ENCODE measurements around the gene FURIN. TPM values are rescaled to one million over a fixed set of nuclear protein-coding genes. Genes with fewer than 3 reads are reported as not detected.

Gene FURIN
- total RNA-seq, 2 experiments from 2014 or later = 4.9 to 10.3 TPM

DNA sequence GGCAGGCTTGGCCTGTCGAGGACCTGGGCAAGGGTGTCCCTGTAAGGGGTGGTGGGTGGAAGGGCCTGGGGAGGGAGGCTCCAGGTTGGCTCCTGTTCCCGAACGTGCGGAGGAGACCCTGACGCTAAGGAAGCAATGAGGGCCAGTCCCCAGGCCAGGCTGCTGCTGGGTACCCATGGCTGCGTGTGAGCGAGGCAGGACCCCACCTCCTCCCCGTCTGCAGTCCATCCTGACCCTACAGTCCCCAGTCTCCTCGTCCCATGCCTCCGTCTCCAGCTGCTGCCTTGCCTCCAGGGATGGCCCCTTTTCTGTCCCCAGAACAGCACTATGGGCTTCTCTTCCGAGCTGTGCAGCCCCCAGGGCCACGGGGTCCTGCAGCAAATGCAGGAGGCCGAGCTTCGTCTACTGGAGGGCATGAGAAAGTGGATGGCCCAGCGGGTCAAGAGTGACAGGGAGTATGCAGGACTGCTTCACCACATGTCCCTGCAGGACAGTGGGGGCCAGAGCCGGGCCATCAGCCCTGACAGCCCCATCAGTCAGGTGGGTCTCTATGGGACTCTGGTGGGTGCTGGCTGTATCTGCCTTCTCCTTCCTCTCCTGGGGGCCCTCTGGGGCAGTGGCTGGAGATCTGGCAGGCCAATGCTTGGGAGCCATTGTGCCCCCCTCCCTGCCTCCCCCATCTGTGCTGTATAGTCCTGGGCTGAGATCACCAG lies 16.5 kb downstream of the FURIN start:
- Histone ChIP-seq H3K4me3 (ENCODE audit: low read depth, low read length, poor library complexity, severe bottlenecking) (no peak overlapping the region), H3K4me2 (ENCODE audit: low read length) (no peak overlapping the region), H3K9me2 (ENCODE audit: insufficient read depth, low read length) (no peaks in the 10 kb centered on the region), H3K36me3 (ENCODE audit: insufficient read depth, low read length) (no peaks in the 10 kb centered on the region), H2AFZ (ENCODE audit: low read length) (no peak overlapping the region), H3K79me2 (ENCODE audit: insufficient read depth, low read depth, low read length) (no peaks in the 10 kb centered on the region), H3K27ac (ENCODE audit: low read depth, low read length, poor library complexity, severe bottlenecking) (no peak overlapping the region), H3K4me1 (ENCODE audit: insufficient read depth, low read length, poor library complexity, severe bottlenecking) (peaks cover 12% of the 10 kb centered on the region), H3K9me3 (ENCODE audit: low read length) (no peaks in the 10 kb centered on the region), H4K20me1 (ENCODE audit: insufficient read depth, low read length) (no peaks in the 10 kb centered on the region)
- DNase-seq (ENCODE audit: low spot score) = no peak
- no peak for TF ChIP-seq EZH2phosphoT487 (IDR thresholded peaks at IDR 0.05; ENCODE audit: borderline replicate concordance, low read depth, low read length)
- TF ChIP-seq, protein P1, sequence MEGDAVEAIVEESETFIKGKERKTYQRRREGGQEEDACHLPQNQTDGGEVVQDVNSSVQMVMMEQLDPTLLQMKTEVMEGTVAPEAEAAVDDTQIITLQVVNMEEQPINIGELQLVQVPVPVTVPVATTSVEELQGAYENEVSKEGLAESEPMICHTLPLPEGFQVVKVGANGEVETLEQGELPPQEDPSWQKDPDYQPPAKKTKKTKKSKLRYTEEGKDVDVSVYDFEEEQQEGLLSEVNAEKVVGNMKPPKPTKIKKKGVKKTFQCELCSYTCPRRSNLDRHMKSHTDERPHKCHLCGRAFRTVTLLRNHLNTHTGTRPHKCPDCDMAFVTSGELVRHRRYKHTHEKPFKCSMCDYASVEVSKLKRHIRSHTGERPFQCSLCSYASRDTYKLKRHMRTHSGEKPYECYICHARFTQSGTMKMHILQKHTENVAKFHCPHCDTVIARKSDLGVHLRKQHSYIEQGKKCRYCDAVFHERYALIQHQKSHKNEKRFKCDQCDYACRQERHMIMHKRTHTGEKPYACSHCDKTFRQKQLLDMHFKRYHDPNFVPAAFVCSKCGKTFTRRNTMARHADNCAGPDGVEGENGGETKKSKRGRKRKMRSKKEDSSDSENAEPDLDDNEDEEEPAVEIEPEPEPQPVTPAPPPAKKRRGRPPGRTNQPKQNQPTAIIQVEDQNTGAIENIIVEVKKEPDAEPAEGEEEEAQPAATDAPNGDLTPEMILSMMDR (conservative IDR thresholded peaks at IDR 0.05; ENCODE audit: low read length) = no peak
- no TSS peak for BruUV-seq (replicated peaks)
- POLR2A ChIA-PET = interaction anchor here (0.7 to 1.9 kb wide), 4 partner anchors 33 to 173 kb away, joined by 3 to 7 read pairs (median 4); partner anchors contain the start of gene HDDC3
- intact Hi-C loops (cut with micrococcal nuclease; ENCODE audit: unreplicated experiment) = loop anchor here (5.0 kb wide), 2 partner anchors 168 to 403 kb away; partner anchors contain the start of gene BLM
- CTCF ChIA-PET (ENCODE audit: unreplicated experiment) = interaction anchor here (0.5 to 1.7 kb wide), 10 partner anchors 12 to 519 kb away, joined by 3 to 10 read pairs (median 3); no protein-coding TSS in a partner anchor

DNA sequence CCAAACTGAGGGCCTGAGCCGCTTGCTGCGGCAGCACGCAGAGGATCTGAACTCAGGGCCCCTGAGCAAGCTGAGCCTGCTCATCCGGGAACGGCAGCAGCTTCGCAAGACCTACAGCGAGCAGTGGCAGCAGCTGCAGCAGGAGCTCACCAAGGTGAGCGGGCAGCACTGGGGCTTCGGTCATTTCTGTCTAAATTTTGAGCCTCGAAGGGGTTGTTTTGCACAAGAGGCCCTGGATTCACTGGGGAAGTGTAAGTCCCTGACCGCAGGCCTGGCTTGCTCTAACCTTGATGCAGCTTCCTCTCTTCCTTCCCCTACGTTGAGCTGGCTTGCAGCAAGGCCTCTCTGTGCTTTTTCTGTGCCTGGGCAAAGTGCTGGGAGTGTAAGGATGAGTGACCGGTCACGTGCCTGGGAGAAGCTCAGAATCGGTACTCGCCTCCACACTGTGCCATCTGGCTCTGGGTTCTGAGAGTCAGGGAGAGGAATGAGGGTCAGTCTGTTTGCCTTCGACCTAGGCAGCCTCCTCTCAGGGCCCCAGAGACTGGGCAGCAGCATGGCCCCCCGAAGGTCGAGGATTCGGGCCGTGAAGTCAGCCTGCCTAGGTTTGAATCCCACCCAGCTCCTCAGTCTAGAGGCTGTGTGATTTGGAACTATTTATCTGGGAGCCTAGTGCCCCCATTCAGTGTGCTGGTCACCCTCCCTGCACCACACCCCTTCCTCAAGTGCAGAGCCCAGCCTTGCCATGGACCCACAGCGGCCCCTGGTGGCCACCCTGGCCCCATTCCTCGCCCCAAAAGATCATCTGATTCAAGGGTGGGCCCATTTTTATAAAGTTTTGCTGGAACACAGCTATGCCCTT lies 17.3 kb downstream of the FURIN start:
- ChIA-PET CTCF (ENCODE audit: unreplicated experiment) (interaction anchor here (0.5 to 1.7 kb wide), 10 partner anchors 11 to 520 kb away, joined by 3 to 10 read pairs (median 3); no protein-coding TSS in a partner anchor), POLR2A (interaction anchor here (0.7 to 1.9 kb wide), 8 partner anchors 15 to 377 kb away, joined by 3 to 7 read pairs (median 4); partner anchors contain the start of genes HDDC3 and UNC45A)
- Histone ChIP-seq H3K27ac (ENCODE audit: low read depth, low read length, poor library complexity, severe bottlenecking) (no peak overlapping the region), H3K9me2 (ENCODE audit: insufficient read depth, low read length) (no peaks in the 10 kb centered on the region), H3K4me1 (ENCODE audit: insufficient read depth, low read length, poor library complexity, severe bottlenecking) (peaks cover 12% of the 10 kb centered on the region), H2AFZ (ENCODE audit: low read length) (0 out of 2 replicates have a peak overlapping the region, but pooled peaks have one; percentile 21), H3K36me3 (ENCODE audit: insufficient read depth, low read length) (no peaks in the 10 kb centered on the region), H3K4me3 (ENCODE audit: low read depth, low read length, poor library complexity, severe bottlenecking) (no peak overlapping the region), H3K4me2 (ENCODE audit: low read length) (peak overlapping the region; percentile 18; the same call in 1 of the 2 replicates), H4K20me1 (ENCODE audit: insufficient read depth, low read length) (no peaks in the 10 kb centered on the region), H3K79me2 (ENCODE audit: insufficient read depth, low read depth, low read length) (no peaks in the 10 kb centered on the region), H3K9me3 (ENCODE audit: low read length) (no peaks in the 10 kb centered on the region)
- intact Hi-C loops (cut with micrococcal nuclease; ENCODE audit: unreplicated experiment) = loop anchor here (1.0 to 5.0 kb wide), 6 partner anchors 67 to 565 kb away; partner anchors contain the start of gene BLM
- DNase-seq (ENCODE audit: low spot score) = peak; percentile 80
- BruUV-seq (replicated peaks) = no TSS peak
- TF ChIP-seq, protein P1 (conservative IDR thresholded peaks at IDR 0.05; ENCODE audit: low read length) = peak; percentile 99
- TF ChIP-seq EZH2phosphoT487 (IDR thresholded peaks at IDR 0.05; ENCODE audit: borderline replicate concordance, low read depth, low read length) = no peak
